GM18499 (cell line): ENCODE data around the gene LIPN.
A peak's percentile ranks its signal among the peaks of the same experiment; 100 is the strongest.
"Not testable (repeated sequence)": the region's sequence is repeated elsewhere in the genome, so short reads cannot be mapped to it uniquely, and the experiment has no call there.

Experiments used
- ATAC-seq: cut with Tn5 transposase; IDR thresholded peaks from one replicate; pipeline ENCODE4 v1.9.1; 2021; ENCODE audit warnings: moderate number of reproducible peaks; ENCODE audit not compliant: insufficient read depth, unreplicated experiment

LIPN gene, protein sequence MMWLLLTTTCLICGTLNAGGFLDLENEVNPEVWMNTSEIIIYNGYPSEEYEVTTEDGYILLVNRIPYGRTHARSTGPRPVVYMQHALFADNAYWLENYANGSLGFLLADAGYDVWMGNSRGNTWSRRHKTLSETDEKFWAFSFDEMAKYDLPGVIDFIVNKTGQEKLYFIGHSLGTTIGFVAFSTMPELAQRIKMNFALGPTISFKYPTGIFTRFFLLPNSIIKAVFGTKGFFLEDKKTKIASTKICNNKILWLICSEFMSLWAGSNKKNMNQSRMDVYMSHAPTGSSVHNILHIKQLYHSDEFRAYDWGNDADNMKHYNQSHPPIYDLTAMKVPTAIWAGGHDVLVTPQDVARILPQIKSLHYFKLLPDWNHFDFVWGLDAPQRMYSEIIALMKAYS

DNA sequence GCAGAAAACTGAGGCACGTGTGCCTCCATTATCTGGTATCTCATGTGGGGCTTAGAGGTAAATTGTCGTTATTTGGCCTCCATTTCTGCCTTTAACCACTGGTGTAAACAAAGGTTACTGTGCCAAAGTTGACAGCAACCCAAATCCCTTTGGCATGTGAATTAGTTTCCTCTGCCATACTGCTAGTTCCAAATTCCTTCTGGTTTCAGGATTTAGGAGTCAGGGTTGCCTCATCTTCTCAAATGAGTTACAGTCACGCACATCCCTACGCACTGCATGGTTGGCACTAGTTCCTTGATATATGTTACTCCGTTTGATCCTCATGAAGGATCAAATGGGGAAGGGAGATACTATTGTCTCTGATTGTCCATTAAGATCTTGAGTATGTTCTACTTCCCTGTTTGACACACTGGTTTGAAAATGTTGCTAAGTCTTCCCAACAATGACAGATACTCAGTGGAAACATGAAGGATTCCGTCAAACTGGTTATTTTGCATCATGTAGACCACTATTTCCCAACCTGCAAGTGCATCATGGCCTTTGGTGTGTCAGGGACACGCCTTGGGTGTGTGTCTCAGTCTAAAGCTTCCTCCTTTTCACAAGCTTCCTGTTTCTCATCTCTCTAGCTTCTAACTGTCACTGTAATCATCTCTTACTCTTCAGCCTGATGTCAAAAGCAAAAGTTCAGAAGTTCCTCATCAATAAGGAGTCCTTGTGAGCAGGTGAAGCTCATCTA, at the start of gene LIPN:
LIPN (plus strand) TSS at position 655 of the 736 bp plus-strand sequence. CDS start 1,386 bp downstream, outside the sequence.
- no peak for ATAC-seq

DNA sequence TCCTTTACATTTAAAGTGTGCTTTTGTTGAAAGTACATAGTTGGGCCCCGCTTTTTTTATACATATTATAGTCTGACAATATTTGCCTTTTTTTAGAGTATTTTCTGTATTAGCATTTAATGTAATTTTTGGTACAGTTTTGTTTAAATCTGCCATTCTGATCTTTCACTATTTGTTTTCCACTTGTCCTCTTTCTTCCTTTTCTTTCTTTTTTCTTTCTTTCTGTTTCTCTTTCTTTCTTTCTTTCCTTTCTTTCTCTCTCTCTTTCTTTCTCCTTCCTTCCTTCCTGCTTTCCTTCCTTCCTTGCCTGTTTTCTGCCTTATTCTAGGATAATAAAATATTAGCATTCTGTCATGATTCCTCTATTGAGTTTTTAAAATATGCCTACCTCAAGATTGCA, 44.3 kb upstream of the LIPN start:
- no peak for ATAC-seq

DNA sequence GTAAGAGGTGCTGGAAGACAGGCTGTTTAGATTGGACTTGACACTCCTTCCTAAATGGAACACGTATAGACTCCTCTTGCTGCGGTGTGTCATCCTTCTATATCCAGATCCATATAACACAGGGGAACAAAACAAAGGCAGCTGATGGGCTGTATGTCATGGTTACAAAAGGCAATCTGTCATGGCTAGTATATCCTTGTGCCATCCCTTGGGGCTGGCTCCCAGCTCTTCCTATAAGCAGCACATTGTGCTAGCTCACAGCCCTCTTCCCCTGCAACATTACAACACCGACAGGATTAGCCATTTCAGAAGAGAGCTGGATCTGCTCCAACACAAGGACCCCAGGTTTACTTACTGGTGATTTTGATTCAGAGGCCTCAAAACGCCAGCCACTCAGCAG, 38.4 kb upstream of the LIPN start:
- no peak for ATAC-seq

DNA sequence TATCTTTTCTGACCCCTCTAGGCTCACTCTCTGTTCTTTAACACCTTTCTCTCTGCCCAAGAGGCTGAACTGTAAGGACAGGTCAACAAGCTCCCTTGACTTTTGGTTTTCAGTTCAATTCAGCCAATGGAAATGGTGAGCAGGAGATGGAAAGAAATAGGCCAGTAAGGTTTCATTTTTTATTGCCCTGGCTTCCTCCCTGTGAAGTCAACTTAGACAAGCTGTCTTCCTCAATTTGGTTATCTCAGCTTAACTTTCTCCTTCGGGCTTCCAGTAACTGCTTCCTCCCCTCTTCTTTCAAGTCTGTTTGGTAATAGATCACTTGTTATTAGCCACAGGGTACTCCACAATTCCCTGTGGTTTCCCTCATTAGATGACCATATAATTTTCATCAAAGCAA, 34.0 kb upstream of the LIPN start:
- no peak for ATAC-seq

DNA sequence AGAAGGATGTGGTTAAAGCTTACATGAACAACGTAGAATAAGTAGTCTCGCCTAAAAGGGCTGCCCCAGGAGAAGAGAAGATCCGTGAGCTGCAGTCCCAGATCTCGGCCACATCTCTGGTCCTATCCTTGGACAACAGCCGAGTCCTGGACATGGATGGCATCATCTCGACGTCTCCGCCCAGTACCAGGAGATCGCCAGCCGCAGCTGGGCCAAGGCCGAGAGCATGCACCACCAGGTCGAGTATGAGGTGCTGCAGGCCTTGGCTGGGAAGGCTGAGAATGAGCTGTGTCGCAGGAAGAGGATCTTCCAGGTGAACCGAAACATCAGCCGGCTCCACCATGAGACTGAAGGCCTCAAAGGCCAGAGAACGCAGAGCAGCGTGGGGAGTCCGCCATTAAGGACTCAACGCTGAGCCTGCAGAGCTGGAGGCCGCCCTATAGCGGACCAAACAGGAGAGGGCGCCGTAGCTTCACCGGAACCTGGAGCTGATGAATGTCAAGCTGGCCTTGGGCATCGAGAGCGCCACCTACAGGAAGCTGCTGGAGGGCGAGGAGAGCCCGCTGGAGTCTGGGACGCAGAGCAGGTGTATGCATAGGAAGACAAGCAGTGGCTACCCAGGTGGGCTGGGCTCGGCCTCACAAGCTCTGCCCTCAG, 31.6 kb upstream of the LIPN start:
- ATAC-seq: no peak

DNA sequence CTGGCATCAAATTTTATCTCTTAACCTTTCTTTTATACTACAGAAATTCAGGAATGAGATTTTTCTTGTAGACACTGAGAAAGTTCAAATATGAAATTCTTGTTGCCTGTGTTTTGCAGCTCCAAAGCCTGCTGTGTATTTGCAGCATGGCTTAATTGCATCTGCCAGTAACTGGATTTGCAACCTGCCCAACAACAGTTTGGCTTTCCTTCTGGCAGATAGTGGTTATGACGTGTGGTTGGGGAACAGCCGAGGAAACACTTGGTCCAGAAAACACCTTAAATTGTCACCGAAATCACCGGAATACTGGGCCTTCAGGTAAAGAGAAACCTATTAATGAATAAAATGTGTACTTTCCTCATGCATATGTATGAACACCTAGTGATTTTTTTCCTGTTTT, 29.0 kb upstream of the LIPN start:
- no peak for ATAC-seq

DNA sequence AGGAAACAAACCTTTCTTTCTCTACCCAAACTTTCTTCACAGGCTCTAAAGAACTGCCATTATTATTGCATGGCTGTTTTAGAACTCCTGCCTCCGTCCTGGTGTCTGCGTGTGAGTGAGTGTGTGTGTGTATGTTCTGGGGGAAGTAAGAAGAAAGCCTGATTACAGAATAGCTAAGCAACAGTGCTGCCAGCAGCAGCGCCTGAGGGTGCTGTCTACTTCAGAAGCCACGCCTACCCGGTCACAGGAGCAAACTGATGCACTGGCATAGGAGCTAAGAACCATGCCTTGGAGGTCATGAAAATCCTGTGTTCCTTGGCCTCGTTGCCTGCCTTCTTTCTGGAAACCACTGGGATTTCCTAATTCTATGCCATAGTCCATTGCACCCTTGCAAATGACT, 28.5 kb upstream of the LIPN start:
- ATAC-seq: no peak

DNA sequence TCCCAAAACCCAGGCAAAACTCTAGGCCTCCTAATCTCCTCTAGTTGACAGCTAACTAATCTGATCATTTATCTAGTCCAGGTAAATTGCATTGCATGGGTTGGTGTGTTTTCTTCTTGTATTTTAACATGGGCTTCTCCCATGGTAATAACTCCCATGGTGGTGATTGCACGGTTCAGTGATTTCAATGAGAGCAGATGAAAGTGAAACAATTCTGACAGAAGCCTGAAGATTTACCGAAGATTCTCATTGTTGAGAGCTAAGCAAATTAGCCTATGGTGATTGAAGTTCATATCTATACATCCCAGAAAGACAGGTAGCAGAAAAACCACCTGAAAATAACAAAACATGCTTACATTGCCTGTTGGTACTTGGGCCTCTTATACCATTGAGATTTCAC, 26.6 kb upstream of the LIPN start:
- ATAC-seq: no peak

DNA sequence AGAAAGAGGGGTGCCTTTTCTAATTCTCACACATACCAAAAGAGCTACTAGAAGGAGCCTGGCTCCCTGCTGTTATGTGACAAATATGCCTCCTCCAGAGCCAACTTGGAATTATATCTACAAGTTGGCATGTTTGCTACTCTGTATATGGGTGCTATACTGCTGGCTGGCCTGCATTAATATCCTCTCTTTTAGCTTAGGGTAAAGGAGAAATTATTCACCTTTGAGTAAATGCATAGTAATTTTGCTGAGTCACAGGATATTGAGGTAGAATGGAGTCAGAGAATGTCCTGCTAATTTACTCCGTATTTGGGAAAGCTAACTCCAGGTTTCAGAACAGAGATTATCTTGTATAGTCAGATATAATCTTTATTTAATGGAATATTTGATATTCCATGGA, 24.2 kb upstream of the LIPN start:
- ATAC-seq: no peak

DNA sequence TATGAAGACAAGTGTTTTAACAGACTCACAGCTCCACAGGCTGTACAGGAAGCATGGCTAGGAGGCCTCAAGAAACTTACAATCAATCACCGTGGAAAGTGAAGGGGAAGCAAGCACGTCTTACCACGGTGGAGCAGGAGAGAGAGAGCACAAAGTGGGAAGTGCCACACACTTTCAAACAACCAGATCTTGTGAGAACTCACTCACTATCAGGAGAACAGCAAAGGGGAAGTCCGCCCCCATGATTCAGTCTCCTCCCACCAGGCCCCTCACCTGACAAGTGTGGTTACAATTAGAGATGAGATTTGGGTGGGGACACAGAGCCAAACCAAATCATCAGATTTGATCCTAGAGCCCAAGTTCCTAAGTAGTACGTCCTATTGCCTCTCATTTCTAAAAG, 17.9 kb upstream of the LIPN start:
- ATAC-seq: not testable (repeated sequence)

DNA sequence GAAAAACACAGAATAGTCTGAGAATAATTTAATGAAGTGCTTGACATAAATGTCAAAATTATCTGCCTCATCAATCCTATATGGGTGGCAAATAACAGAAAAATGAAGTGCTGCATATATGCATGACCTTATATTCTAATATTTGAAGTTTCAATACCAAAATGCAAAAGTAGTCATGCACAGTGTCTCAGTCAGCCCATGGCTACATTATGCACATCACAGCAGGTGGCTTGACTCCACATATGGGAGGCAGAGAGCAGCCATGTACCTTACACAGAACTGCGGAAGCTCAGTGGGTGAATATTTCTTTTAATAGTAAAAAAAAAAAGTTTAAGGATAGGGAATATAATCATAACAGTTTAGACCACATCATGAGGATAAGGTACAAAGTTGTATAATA, 17.4 kb upstream of the LIPN start:
- ATAC-seq: no peak

DNA sequence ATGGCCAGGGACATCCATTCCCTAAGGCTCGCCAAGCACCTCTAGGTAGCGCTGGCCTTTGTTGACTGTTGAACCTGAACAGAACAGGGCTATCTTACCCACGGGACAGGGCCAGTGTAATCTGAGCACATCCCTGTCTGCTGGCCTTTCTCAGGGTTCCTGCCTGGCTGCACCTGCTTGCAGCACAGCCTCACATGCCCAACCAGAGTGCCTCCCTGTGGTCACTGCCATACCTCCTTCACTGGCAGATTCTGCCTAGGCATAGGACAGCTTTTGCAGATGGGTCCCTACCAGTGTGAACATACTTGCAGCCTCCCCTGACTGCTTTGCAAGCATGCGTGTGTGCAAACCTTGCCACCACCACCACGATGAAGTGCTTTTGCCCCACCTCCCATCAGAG, 15.8 kb upstream of the LIPN start:
- ATAC-seq: no peak

DNA sequence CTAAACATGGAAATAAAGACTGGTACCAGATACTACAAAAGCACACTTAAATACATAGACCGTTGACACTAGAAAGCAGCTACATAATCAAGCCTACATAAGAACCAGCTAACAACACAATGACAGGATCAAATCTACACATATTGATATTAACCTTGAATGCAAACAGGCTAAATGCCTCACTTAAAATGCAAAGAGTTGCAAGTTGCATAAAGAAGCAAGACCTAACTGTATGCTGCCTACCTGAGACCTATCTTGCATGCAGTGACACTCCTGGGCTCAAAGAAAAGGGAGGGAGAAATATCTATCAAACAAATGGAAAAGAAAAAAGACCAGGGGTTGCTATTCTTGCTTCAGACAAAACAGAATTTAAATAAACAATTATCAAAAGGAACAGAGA, 14.2 kb upstream of the LIPN start:
- ATAC-seq: no peak

DNA sequence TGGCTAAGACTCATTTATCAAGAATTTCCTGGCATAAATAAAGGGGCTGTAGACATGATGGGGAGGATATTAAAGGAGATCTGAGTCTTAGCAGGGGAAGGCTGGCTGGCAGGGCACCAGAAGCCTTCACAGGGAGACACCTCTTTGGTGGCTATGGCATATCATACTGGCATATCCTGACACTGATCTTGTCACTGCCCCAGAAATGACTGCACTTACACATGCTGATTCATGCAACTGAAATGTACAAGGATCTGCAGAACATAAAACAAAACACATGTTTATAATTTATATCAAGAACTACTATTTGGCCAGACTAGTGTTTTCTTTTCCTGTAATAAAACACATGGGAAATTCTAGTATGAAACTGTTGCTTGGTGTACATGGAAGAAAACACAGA, 5.5 kb upstream of the LIPN start:
- ATAC-seq: no peak

DNA sequence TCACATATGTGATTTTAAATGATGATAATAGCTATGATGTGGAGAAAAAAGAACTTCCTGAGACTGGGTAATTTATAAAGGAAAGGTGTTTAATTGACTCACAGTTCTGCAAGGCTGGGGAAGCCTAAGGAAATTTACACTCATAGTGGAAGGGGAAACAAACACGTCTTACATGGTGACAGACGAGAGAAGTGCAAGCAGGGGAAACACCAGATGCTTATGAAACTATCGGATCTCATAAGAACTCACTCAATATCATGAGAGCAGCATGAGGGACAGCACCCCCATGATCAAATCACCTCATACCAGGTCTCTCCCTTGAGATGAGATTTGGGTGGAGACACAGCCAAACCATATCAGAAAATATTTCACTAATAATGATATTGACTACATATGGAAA, 4.1 kb upstream of the LIPN start:
- ATAC-seq: peak; percentile 71

DNA sequence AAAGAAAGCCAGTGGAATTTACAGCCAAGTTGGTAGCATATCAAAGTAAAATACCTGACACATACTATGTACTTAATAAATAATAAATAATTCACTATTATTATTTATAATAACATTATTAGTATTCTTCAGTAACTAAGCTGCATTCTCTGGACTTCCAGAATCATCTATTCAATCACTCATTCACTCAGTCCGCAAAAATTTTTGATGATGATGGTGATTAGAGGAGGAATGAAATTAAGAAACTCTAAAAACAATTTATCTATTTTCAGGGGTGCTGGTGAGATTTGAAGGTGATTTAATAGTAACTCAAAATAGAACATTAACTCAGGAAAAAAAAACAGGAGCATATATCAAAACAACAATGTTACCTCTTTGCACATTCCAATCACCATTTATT, 3.2 kb upstream of the LIPN start:
- ATAC-seq: no peak

DNA sequence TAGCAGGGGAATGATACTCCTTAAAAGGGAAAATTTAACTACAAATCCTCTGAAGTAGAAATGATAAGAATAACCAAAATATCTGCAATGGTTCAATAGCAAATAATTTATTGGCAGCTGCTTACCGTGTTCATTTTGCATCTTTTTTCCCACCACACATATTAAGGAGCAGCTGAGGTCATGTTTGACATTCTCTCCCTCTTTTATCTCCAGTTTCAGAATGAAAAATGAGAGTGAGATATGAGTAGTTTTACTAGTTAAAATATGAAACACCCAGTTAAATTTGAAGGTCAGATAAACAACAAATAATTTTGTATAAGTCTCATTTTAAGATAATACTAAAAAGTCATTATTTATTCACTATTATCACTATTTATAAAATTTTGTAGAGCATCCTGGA, 3.1 kb downstream of the LIPN start:
- no peak for ATAC-seq

DNA sequence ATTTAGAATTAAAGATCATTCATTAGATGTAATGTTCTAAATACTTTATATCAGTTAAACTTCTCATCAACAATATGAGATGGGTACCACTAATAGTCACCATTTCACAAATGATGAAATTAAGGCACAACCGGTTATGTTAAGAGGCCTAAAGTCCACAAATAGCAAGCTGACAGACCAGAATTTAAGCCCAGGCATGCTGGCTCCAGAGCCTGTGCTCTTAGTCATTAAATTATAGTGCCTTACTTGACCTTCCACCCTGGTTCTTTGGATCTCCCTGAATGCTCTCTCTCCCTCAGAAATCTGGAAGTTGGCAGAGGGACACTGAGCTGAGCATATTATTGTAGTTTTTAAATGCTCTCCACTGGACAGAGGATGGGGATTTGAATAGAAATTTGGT, 3.6 kb downstream of the LIPN start:
- ATAC-seq: no peak

DNA sequence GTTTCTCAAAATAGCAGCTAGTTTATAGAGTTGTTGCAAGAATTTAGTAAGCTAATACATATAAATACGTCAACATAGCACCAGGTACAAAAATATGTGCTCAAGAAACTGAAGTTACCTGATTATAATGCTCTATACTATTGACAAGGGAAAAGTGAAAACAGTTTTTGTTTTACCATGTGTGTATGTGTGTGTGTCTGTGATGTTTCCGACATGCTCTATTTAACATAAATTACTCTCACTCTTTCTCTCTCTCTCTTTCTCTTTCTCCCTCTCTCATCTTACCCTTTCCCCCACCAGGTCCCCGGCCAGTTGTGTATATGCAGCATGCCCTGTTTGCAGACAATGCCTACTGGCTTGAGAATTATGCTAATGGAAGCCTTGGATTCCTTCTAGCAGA, 4.3 kb downstream of the LIPN start:
- no peak for ATAC-seq

DNA sequence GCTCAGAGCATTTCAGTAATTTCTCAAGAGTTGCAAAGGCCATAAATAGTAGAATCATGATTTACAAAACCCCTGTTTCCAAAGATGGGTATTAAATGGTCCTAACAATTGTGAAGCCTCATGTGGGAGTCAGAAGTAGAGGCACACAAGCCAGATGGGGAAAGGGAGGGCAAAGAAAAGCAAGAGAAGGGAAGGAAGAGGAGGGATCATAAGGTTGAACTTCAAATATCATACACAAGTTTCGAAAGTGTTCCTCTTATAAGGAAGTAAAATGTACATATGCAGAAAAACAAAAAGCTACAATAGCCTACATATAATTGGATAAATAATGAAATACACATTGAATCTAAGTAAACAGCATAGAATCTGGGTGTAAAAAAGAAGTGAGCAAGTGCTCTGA, 6.0 kb downstream of the LIPN start:
- ATAC-seq: no peak

DNA sequence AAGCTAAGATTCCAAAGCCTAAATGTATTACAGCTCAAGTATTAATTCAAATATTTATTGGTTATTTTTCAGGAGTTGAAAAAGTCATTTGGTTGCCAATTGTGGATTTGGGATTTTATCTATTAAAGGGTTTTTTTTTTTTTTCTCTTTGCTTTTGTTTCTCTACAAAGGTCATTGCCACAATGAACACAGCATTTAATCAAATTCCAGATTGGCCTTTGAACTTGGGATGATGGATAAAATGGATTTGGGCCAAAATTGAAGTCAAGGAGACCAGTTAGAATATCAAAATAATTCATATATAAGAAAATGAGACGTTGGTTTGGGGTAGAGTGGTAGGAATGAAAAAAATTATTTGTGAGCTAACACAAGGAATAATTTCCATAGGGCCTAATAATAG, 9.6 kb downstream of the LIPN start:
- no peak for ATAC-seq
